Measurements from ENCODE around the gene PHACTR1.

DNA sequence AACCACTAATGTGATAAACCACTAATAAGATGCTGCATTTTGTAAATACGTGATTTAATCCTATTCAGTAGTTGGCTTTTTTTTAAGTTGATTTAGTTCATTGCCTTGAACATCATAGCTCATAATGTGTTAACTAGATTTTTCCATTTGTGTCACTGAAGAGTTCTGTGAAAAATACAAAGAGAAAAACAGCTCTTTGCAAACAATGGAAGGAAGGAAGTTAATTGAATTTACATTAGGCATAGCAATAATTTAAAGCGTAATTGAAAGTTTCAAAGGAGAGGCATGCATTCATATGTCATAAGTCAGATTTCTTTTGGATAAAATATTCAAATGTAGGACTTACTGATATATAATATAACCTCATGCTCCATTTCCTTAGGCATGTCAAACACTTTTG lies 509.5 kb downstream of the PHACTR1 start:
- TF ChIP-seq, protein P1, sequence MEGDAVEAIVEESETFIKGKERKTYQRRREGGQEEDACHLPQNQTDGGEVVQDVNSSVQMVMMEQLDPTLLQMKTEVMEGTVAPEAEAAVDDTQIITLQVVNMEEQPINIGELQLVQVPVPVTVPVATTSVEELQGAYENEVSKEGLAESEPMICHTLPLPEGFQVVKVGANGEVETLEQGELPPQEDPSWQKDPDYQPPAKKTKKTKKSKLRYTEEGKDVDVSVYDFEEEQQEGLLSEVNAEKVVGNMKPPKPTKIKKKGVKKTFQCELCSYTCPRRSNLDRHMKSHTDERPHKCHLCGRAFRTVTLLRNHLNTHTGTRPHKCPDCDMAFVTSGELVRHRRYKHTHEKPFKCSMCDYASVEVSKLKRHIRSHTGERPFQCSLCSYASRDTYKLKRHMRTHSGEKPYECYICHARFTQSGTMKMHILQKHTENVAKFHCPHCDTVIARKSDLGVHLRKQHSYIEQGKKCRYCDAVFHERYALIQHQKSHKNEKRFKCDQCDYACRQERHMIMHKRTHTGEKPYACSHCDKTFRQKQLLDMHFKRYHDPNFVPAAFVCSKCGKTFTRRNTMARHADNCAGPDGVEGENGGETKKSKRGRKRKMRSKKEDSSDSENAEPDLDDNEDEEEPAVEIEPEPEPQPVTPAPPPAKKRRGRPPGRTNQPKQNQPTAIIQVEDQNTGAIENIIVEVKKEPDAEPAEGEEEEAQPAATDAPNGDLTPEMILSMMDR (conservative IDR thresholded peaks at IDR 0.05; ENCODE audit: low read depth, low read length), result no peak
- TF ChIP-seq EZH2 (IDR thresholded peaks at IDR 0.05; ENCODE audit: low read length, unreplicated experiment), result no peak
- TF ChIP-seq EZH2phosphoT487 (IDR thresholded peaks at IDR 0.05; ENCODE audit: borderline replicate concordance, low read length), result no peak

Measured in PC-3 (cell line).